SK-N-SH (cell line): ENCODE measurements around the gene DARS2. TPM values are rescaled to one million over a fixed set of nuclear protein-coding genes. Genes with fewer than 3 reads are reported as not detected.
"Not testable (repeated sequence)": the region's sequence is repeated elsewhere in the genome, so short reads cannot be mapped to it uniquely, and the experiment has no call there.

ENCODE experiments used
- CTCF ChIA-PET: fragments of 300-600, 350-600 bp; formaldehyde crosslinking; extraction: SDS; loops from one replicate; lab custom pipeline; 2021; lab: Yijun Ruan, JAX
- POLR2A ChIA-PET: fragments of 350-600 bp; sonication (Branson Sonifier 250); formaldehyde crosslinking; extraction: SDS; loops from one replicate; lab custom pipeline; 2020; ENCODE audit warnings: antibody characterized with exemption, inconsistent platforms; lab: Yijun Ruan, JAX
- DNase-seq: peaks from one replicate; pipeline ENCODE4 v3.0.0; 2012
- H2AFZ ChIP-seq: fragments of 200-600 bp; sonication (generic); 2 replicates; pipeline ENCODE4 v1.8.1; 2016; ENCODE audit warnings: antibody characterized with exemption, mild to moderate bottlenecking, low read depth
- H3F3A ChIP-seq: fragments of 200-600 bp; sonication (generic); replicated peaks from 2 replicates; pipeline ENCODE3; 2016; ENCODE audit warnings: antibody characterized with exemption, mild to moderate bottlenecking; ENCODE audit not compliant: insufficient read depth
- H3K27ac ChIP-seq, 2 experiments: fragments of 200-500 bp in 1 of 2; fragments of 200-600 bp in 1 of 2; sonication (Bioruptor generic) in 1 of 2; sonication (generic), shearing (Covaris generic) in 1 of 2; 2 replicates each; pipeline versions ENCODE4 v1.5.1 to v1.6.1; 2014 to 2016; ENCODE audit warnings: low read depth in 2 of 2, inconsistent platforms in 1 of 2, low read length in 1 of 2, mild to moderate bottlenecking in 1 of 2, mixed read lengths in 1 of 2
- H3K27me3 ChIP-seq: fragments of 200-600 bp; sonication (generic), shearing (Covaris generic); 2 replicates; pipeline ENCODE4 v1.6.1; 2016; ENCODE audit warnings: mixed run types; ENCODE audit not compliant: insufficient read depth
- H3K36me3 ChIP-seq, 2 experiments: fragments of 200-500 bp in 1 of 2; fragments of 200-600 bp in 1 of 2; sonication (Bioruptor generic) in 1 of 2; sonication (generic) in 1 of 2; replicated peaks in 1 of 2; 2 replicates each; pipeline versions ENCODE3 to v1.5.1; 2014 to 2016; ENCODE audit warnings: low read length in 1 of 2, mild to moderate bottlenecking in 1 of 2; ENCODE audit not compliant: insufficient read depth in 2 of 2, control insufficient read depth in 1 of 2
- H3K4me1 ChIP-seq, 2 experiments: fragments of 200-500 bp in 1 of 2; fragments of 200-600 bp in 1 of 2; sonication (Bioruptor generic) in 1 of 2; sonication (generic), shearing (Covaris generic) in 1 of 2; 2 replicates each; pipeline versions ENCODE4 v1.5.1 to v1.6.1; 2014 to 2016; ENCODE audit warnings: low read depth in 1 of 2, low read length in 1 of 2, mixed run types in 1 of 2; ENCODE audit not compliant: insufficient read depth in 2 of 2, control insufficient read depth in 1 of 2
- H3K4me2 ChIP-seq: fragments of 200-600 bp; sonication (generic), shearing (Covaris generic); 2 replicates; pipeline ENCODE4 v1.6.1; 2017; ENCODE audit warnings: mixed run types
- H3K4me3 ChIP-seq, 2 experiments: fragments of 200-500 bp in 1 of 2; fragments of 200-600 bp in 1 of 2; sonication (Bioruptor generic) in 1 of 2; sonication (generic), shearing (Covaris generic) in 1 of 2; 2 replicates each; pipeline versions ENCODE4 v1.5.1 to v1.8.1; 2014 to 2016; ENCODE audit warnings: low read depth in 2 of 2, inconsistent platforms in 1 of 2, low read length in 1 of 2, mild to moderate bottlenecking in 1 of 2, mixed read lengths in 1 of 2, moderate library complexity in 1 of 2
- H3K79me2 ChIP-seq: fragments of 200-600 bp; sonication (generic); 2 replicates; pipeline ENCODE4 v1.8.1; 2017; ENCODE audit warnings: mild to moderate bottlenecking; ENCODE audit not compliant: insufficient read depth
- H3K9ac ChIP-seq: fragments of 200-600 bp; sonication (generic); 2 replicates; pipeline ENCODE4 v1.6.1; 2017; ENCODE audit warnings: mixed run types
- H3K9me2 ChIP-seq: fragments of 200-600 bp; sonication (generic); 2 replicates; pipeline ENCODE4 v1.6.1; 2017; ENCODE audit warnings: mixed run types
- H3K9me3 ChIP-seq: fragments of 200-600 bp; sonication (generic); 2 replicates; pipeline ENCODE4 v1.6.1; 2017; ENCODE audit warnings: mixed run types, mild to moderate bottlenecking, moderate library complexity
- H4K20me1 ChIP-seq: fragments of 200-600 bp; sonication (generic); 2 replicates; pipeline ENCODE4 v1.6.1; 2017; ENCODE audit warnings: mild to moderate bottlenecking, mixed run types; ENCODE audit not compliant: insufficient read depth
- FOSL2 ChIP-seq: IDR thresholded peaks from 2 replicates; pipeline ENCODE4 v1.4.0; 2012; ENCODE audit warnings: low read depth, mild to moderate bottlenecking, moderate library complexity, borderline replicate concordance
- JUND ChIP-seq: IDR thresholded peaks from 2 replicates; pipeline ENCODE4 v1.4.0; 2012
- MXI1 ChIP-seq: IDR thresholded peaks from 2 replicates; pipeline ENCODE4 v1.6.1; 2012; ENCODE audit warnings: mild to moderate bottlenecking, low read depth, low read length, improper control_type of control experiment
- NFIC ChIP-seq: IDR thresholded peaks from 2 replicates; pipeline ENCODE4 v1.4.0; 2012; ENCODE audit warnings: borderline replicate concordance
- NRF1 ChIP-seq: IDR thresholded peaks from 2 replicates; pipeline ENCODE4 v1.6.1; 2012; ENCODE audit warnings: low read depth, mild to moderate bottlenecking, low read length
- POLR2AphosphoS5 ChIP-seq: IDR thresholded peaks from 2 replicates; pipeline ENCODE4 v1.6.1; 2012; ENCODE audit warnings: low read depth, low read length
- RAD21 ChIP-seq: IDR thresholded peaks from 2 replicates; pipeline ENCODE4 v1.6.1; 2012; ENCODE audit warnings: mild to moderate bottlenecking, low read length
- REST ChIP-seq: IDR thresholded peaks from 2 replicates; pipeline ENCODE4 v1.6.1; 2012; ENCODE audit warnings: mild to moderate bottlenecking, low read depth, low read length, moderate library complexity
- SIN3A ChIP-seq: IDR thresholded peaks from 2 replicates; pipeline ENCODE4 v1.6.1; 2012; ENCODE audit warnings: low read depth, mild to moderate bottlenecking, low read length, moderate library complexity, borderline replicate concordance
- ZBTB33 ChIP-seq: IDR thresholded peaks from 2 replicates; pipeline ENCODE4 v1.4.0; 2012; ENCODE audit warnings: low read depth, borderline replicate concordance
- WGBS: methylation state at CpG from one replicate; pipeline ENCODE4 v1.1.6; 2017; ENCODE audit warnings: low lambda C conversion rate; 5-methylcytosine and 5-hydroxymethylcytosine counted together
- polyA plus RNA-seq, 3 experiments: library from polyadenylated mRNA; depleted of rRNA; stranded (reverse); fragments of >200 nt; gene quantifications; 2 replicates each; pipeline ENCODE4 v1.2.3, GENCODE V29; 2012

DARS2 gene
- polyA plus RNA-seq, 1 of the 3 experiments (the other 2 are of a cell fraction), result 17.1 TPM

- TF ChIP-seq FOSL2, result no peak
- TF ChIP-seq POLR2AphosphoS5, result peak; percentile 67; the same call in 1 of the 2 replicates
- no peak for TF ChIP-seq RAD21
- no peak for TF ChIP-seq MXI1
- no peak for TF ChIP-seq NFIC
- no peak for TF ChIP-seq ZBTB33
- no peak for TF ChIP-seq NRF1
Measured at GRCh38 chr1:173861731-173862145, 37.3 kb downstream of the DARS2 start (continued).

- TF ChIP-seq SIN3A (peak; percentile 56; the same call in 1 of the 2 replicates), REST (0 out of 2 replicates have a peak, but pooled peaks have one; percentile 9), POLR2AphosphoS5 (peak; percentile 59; the same call in 1 of the 2 replicates), JUND (peak; percentile 32; the same call in 1 of the 2 replicates)
- 90% methylated on average over 13 of the region's 13 CpGs for WGBS
- H3K9me3 ChIP-seq, H3K9me2 ChIP-seq, H3K4me2 ChIP-seq, H3K27ac ChIP-seq, H3K9ac ChIP-seq, H3K27me3 ChIP-seq, H3K4me3 ChIP-seq, DNase-seq, H2AFZ ChIP-seq: not testable (repeated sequence)
- ChIA-PET POLR2A (interaction anchor here (0.7 to 1.5 kb wide), 2 partner anchors 16 to 148 kb away, joined by 3 to 5 read pairs; partner anchors contain the start of gene KLHL20), CTCF (interaction anchor here (1.3 kb wide), 1 partner anchor 10 kb away, joined by 4 read pairs; no protein-coding TSS in a partner anchor)
- Histone ChIP-seq H3F3A (peaks cover 87% of the 10 kb centered on the region), H4K20me1 (peaks cover 49% of the 10 kb centered on the region), H3K79me2 (peaks cover 26% of the 10 kb centered on the region), H3K36me3 (peaks cover 53 to 81% of the 10 kb centered on the region in 2 experiments), H3K4me1 (peaks cover 6 to 17% of the 10 kb centered on the region in 2 experiments; a peak in 3 of 4 replicates)
Measured at GRCh38 chr1:173862146-173862768, 37.8 kb downstream of the DARS2 start.
